IMR-90 (cell line): ENCODE measurements around the gene TMOD1.

Experiments used
- CTCF ChIP-seq: conservative IDR thresholded peaks from 2 replicates; pipeline ENCODE4 v1.5.1; 2012; ENCODE audit warnings: mild to moderate bottlenecking, low read depth, low read length, improper control_type of control experiment
- POLR2A ChIP-seq: IDR thresholded peaks from 2 replicates; pipeline ENCODE4 v1.6.1; 2012; ENCODE audit warnings: mild to moderate bottlenecking, low read depth, low read length

GRCh38 chr9:97602430-97602829 lies 101.0 kb downstream of the TMOD1 start:
- no peak for TF ChIP-seq POLR2A
- no peak for TF ChIP-seq CTCF
